Brain microvascular endothelial cell (primary cell): ENCODE results near the gene KLK15.

ENCODE experiments used
- DNase-seq: peaks from one replicate; pipeline ENCODE4 v3.0.0-alpha.2; 2020
- H3K27ac ChIP-seq: fragments of 250-450 bp; sonication (Bioruptor Pico); 2 replicates; pipeline ENCODE4 v1.5.1; 2020; ENCODE audit warnings: mild to moderate bottlenecking, moderate library complexity
- H3K27me3 ChIP-seq: fragments of 250-450 bp; sonication (Bioruptor Pico); replicated peaks from 2 replicates; pipeline ENCODE4 v1.5.1; 2020; ENCODE audit warnings: mild to moderate bottlenecking
- H3K36me3 ChIP-seq: fragments of 250-450 bp; sonication (Bioruptor Pico); replicated peaks from 2 replicates; pipeline ENCODE4 v1.5.1; 2020; ENCODE audit warnings: mild to moderate bottlenecking
- H3K4me3 ChIP-seq: 2 replicates; pipeline ENCODE4 v1.5.1; 2011; ENCODE audit warnings: low read depth, mild to moderate bottlenecking, control low read depth, low read length, moderate library complexity
- CTCF ChIP-seq: IDR thresholded peaks from 2 replicates; pipeline ENCODE4 v1.5.1; 2011; ENCODE audit warnings: low read depth, mild to moderate bottlenecking, moderate library complexity, low read length, control low read depth, inconsistent platforms; ENCODE audit errors: missing control alignments
- in situ Hi-C: cut with HindIII; loops from 2 replicates; pipeline ENCODE4 v1.10.0; 2017; ENCODE audit warnings: low sequenced_read_pairs, low pct_ligation_motif_present

The KLK15 gene

GRCh38 chr19:50836543-50837195 is 3.3 kb upstream of the KLK15 start:
- H3K27ac ChIP-seq = no peak overlapping the region
- H3K4me3 ChIP-seq = no peak overlapping the region
- no peaks in the 10 kb centered on the region for H3K36me3 ChIP-seq
- in situ Hi-C loops = no loop called here
- no peak for TF ChIP-seq CTCF
- no peaks in the 10 kb centered on the region for H3K27me3 ChIP-seq
- DNase-seq = no peak

GRCh38 chr19:50835785-50836542 is 2.6 kb upstream of the KLK15 start:
- peak overlapping the region; percentile 60 for H3K4me3 ChIP-seq
- TF ChIP-seq CTCF = no peak
- no peak overlapping the region for H3K27ac ChIP-seq
- no peaks in the 10 kb centered on the region for H3K36me3 ChIP-seq
- in situ Hi-C loops = no loop called here
- H3K27me3 ChIP-seq = no peaks in the 10 kb centered on the region
- peak; percentile 50 for DNase-seq

GRCh38 chr19:50835103-50835784 is 1.9 kb upstream of the KLK15 start:
- in situ Hi-C loops = no loop called here
- H3K27me3 ChIP-seq = no peaks in the 10 kb centered on the region
- DNase-seq = no peak
- H3K27ac ChIP-seq = no peak overlapping the region
- TF ChIP-seq CTCF = no peak
- peak overlapping the region; percentile 60 for H3K4me3 ChIP-seq
- H3K36me3 ChIP-seq = no peaks in the 10 kb centered on the region

GRCh38 chr19:50833802-50834167 is 411 bp upstream of the KLK15 start:
- no peaks in the 10 kb centered on the region for H3K36me3 ChIP-seq
- H3K4me3 ChIP-seq = no peak overlapping the region
- no peak for DNase-seq
- no peaks in the 10 kb centered on the region for H3K27me3 ChIP-seq
- no peak overlapping the region for H3K27ac ChIP-seq
- in situ Hi-C loops = no loop called here
- no peak for TF ChIP-seq CTCF

GRCh38 chr19:50832666-50833065 is 708 bp downstream of the KLK15 start:
- in situ Hi-C loops = no loop called here

More at GRCh38 chr19:50832666-50833065, 708 bp downstream of the KLK15 start:
- Histone ChIP-seq H3K27me3 (no peaks in the 10 kb centered on the region), H3K36me3 (no peaks in the 10 kb centered on the region), H3K27ac (no peak overlapping the region), H3K4me3 (no peak overlapping the region)
- TF ChIP-seq CTCF = no peak
- DNase-seq = no peak
